T-helper 1 cell treated with Interleukin-12 subunit alpha and Interleukin-12 subunit beta and Interleukin-4 antibody, amounts not matched to agents 30 ng/mL and 1 ng/mL, for 36 hours (primary cell): ENCODE measurements around the gene ICAM3. TPM values are rescaled to one million over a fixed set of nuclear protein-coding genes. Genes with fewer than 3 reads are reported as not detected.

ENCODE experiments used
- total RNA-seq: library from RNA; stranded (reverse); gene quantifications from 2 replicates; pipeline ENCODE4 v1.2.3, GENCODE V29; 2022

Gene ICAM3
- total RNA-seq, 1 donor from 2014 or later: 190 TPM

Other genes with a start within 250 kb of the ICAM3 start
- gene ANGPTL6, start 236.9 kb downstream of the ICAM3 start, total RNA-seq: 0.88 and 1.7 TPM in 2 replicates
- gene PPAN, start 233.3 kb downstream of the ICAM3 start, total RNA-seq: 83.2 and 88.7 TPM in 2 replicates
- gene P2RY11, start 227.9 kb downstream of the ICAM3 start, total RNA-seq: 30.4 and 32.4 TPM in 2 replicates
- gene EIF3G, start 219.7 kb downstream of the ICAM3 start, total RNA-seq: 250 and 269 TPM in 2 replicates
- gene DNMT1, start 144.7 kb downstream of the ICAM3 start, total RNA-seq: 354 and 359 TPM in 2 replicates
- 8.3 and 8.8 TPM in 2 replicates for gene S1PR2, start 108.3 kb downstream of the ICAM3 start, total RNA-seq
- gene MRPL4, start 87.4 kb downstream of the ICAM3 start, total RNA-seq: 76.8 and 81.8 TPM in 2 replicates
- 68.3 and 72.7 TPM in 2 replicates for gene ICAM1, start 68.5 kb downstream of the ICAM3 start, total RNA-seq
- gene ICAM4, start 52.7 kb downstream of the ICAM3 start, total RNA-seq: 1.2 and 1.3 TPM in 2 replicates
- 0.10 and 0.37 TPM in 2 replicates for gene ICAM5, start 49.7 kb downstream of the ICAM3 start, total RNA-seq
- 2.1 and 3.1 TPM in 2 replicates for gene ZGLP1, start 29.8 kb downstream of the ICAM3 start, total RNA-seq
- 8.6 and 8.8 TPM in 2 replicates for gene FDX2, start 23.6 kb downstream of the ICAM3 start, total RNA-seq
- 69.1 and 76.7 TPM in 2 replicates for gene RAVER1, start 6.1 kb downstream of the ICAM3 start, total RNA-seq
- gene TYK2, start 40.9 kb upstream of the ICAM3 start, total RNA-seq: 321 and 336 TPM in 2 replicates
- gene CDC37, start 63.9 kb upstream of the ICAM3 start, total RNA-seq: 253 and 263 TPM in 2 replicates
- gene PDE4A, start 80.9 kb upstream of the ICAM3 start, total RNA-seq: 59.3 and 61.9 TPM in 2 replicates
- 91.4 and 97.7 TPM in 2 replicates for gene KEAP1, start 163.7 kb upstream of the ICAM3 start, total RNA-seq
- gene S1PR5, start 177.8 kb upstream of the ICAM3 start, total RNA-seq: not detected in 2 replicates
- 46.4 and 47.2 TPM in 2 replicates for gene ATG4D, start 204.3 kb upstream of the ICAM3 start, total RNA-seq
- gene KRI1, start 226.4 kb upstream of the ICAM3 start, total RNA-seq: 64.8 and 65.0 TPM in 2 replicates
- gene CDKN2D, start 229.4 kb upstream of the ICAM3 start, total RNA-seq: 60.5 and 60.8 TPM in 2 replicates
- not detected in 2 replicates for gene AP1M2, start 247.7 kb upstream of the ICAM3 start, total RNA-seq